GM12891 (cell line): ENCODE measurements around the gene COX19.

Source experiments
- PAX5 ChIP-seq: IDR thresholded peaks from 2 replicates; pipeline ENCODE4 v1.6.1; 2011; ENCODE audit warnings: low read length, moderate library complexity, mild to moderate bottlenecking; ENCODE audit not compliant: insufficient read depth, severe bottlenecking
- POLR2A ChIP-seq: IDR thresholded peaks from 2 replicates; pipeline ENCODE4 v1.6.1; 2011; ENCODE audit warnings: low read depth, low read length, control low read depth
- POLR2AphosphoS5 ChIP-seq: IDR thresholded peaks from 2 replicates; pipeline ENCODE4 v1.6.1; 2011; ENCODE audit warnings: low read depth, low read length, control low read depth
- POU2F2 ChIP-seq: IDR thresholded peaks from 2 replicates; pipeline ENCODE4 v1.6.1; 2011; ENCODE audit warnings: low read depth, mild to moderate bottlenecking, control low read depth, low read length, moderate library complexity
- TAF1 ChIP-seq: IDR thresholded peaks from 2 replicates; pipeline ENCODE4 v1.6.1; 2011; ENCODE audit warnings: low read depth, low read length, control low read depth

- TF ChIP-seq POLR2A (no peak), POU2F2 (no peak), TAF1 (no peak), POLR2AphosphoS5 (no peak), PAX5 (no peak)
Observed at GRCh38 chr7:982511-983003, 7.2 kb upstream of the COX19 start.
